ENCODE measurements around the gene TCEA3. TPM values are rescaled to one million over a fixed set of nuclear protein-coding genes. Genes with fewer than 3 reads are reported as not detected.

The TCEA3 gene
- polyA plus RNA-seq, 3 donors = 10.9 to 77.7 (median 19.1) TPM

- no peak overlapping the region for H3K27ac ChIP-seq (ENCODE audit: low read depth, low read length)
- WGBS, 3 donors = 59 to 81% (median 70%) methylated on average over 4 of the region's 4 CpGs
These were observed 25.4 kb upstream of the TCEA3 start for GRCh38 chr1:23449958-23450357.

GRCh38 chr1:23449306-23449705 lies 24.8 kb upstream of the TCEA3 start:
- H3K27ac ChIP-seq (ENCODE audit: low read depth, low read length) = no peak overlapping the region
- 85 to 88% (median 87%) methylated on average over 6 of the region's 6 CpGs for WGBS, 3 donors

- WGBS, 3 donors = 54 to 89% (median 83%) methylated on average over 1 of the region's 1 CpG
- no peak overlapping the region for H3K27ac ChIP-seq (ENCODE audit: low read depth, low read length)
These were observed 24.3 kb upstream of the TCEA3 start for GRCh38 chr1:23448846-23449245.

- H3K27ac ChIP-seq (ENCODE audit: low read depth, low read length) = no peak overlapping the region
- 87 to 91% (median 88%) methylated on average over 8 of the region's 8 CpGs for WGBS, 3 donors
These were observed 22.2 kb upstream of the TCEA3 start for GRCh38 chr1:23446661-23447310.

GRCh38 chr1:23444596-23445390 lies 20.2 kb upstream of the TCEA3 start:
- 76 to 92% (median 83%) methylated on average over 4 of the region's 4 CpGs for WGBS, 3 donors
- peak overlapping the region; percentile 35 for H3K27ac ChIP-seq (ENCODE audit: low read depth, low read length)

GRCh38 chr1:23444104-23444533 lies 19.6 kb upstream of the TCEA3 start:
- H3K27ac ChIP-seq (ENCODE audit: low read depth, low read length) = peak overlapping the region; percentile 35
- WGBS, 3 donors = 33 to 92% (median 45%) methylated on average over 4 of the region's 4 CpGs

- no peak overlapping the region for H3K27ac ChIP-seq (ENCODE audit: low read depth, low read length)
- WGBS, 3 donors = 81 to 91% (median 87%) methylated on average over 3 of the region's 3 CpGs
These were observed 18.2 kb upstream of the TCEA3 start for GRCh38 chr1:23442751-23443150.

GRCh38 chr1:23441446-23442148 lies 17.0 kb upstream of the TCEA3 start:
- WGBS, 3 donors = 67 to 85% (median 72%) methylated on average over 8 of the region's 8 CpGs
- no peak overlapping the region for H3K27ac ChIP-seq (ENCODE audit: low read depth, low read length)

- WGBS, 3 donors = 89 to 92% (median 91%) methylated on average over 8 of the region's 8 CpGs
- H3K27ac ChIP-seq (ENCODE audit: low read depth, low read length) = no peak overlapping the region
These were observed 14.0 kb upstream of the TCEA3 start for GRCh38 chr1:23438545-23438944.

- no peak overlapping the region for H3K27ac ChIP-seq (ENCODE audit: low read depth, low read length)
- 91 to 93% (median 93%) methylated on average over 13 of the region's 13 CpGs for WGBS, 3 donors
These were observed 12.8 kb upstream of the TCEA3 start for GRCh38 chr1:23437355-23437664.

GRCh38 chr1:23436520-23437354 lies 12.2 kb upstream of the TCEA3 start:
- WGBS, 3 donors = 69 to 72% (median 71%) methylated on average over 46 to 49 of the region's 49 CpGs
- H3K27ac ChIP-seq (ENCODE audit: low read depth, low read length) = no peak overlapping the region

GRCh38 chr1:23434260-23434775 lies 9.8 kb upstream of the TCEA3 start:
- no peak overlapping the region for H3K27ac ChIP-seq (ENCODE audit: low read depth, low read length)
- 78 to 87% (median 78%) methylated on average over 7 of the region's 7 CpGs for WGBS, 3 donors

- no peak overlapping the region for H3K27ac ChIP-seq (ENCODE audit: low read depth, low read length)
- whole genome bisulfite sequencing, 3 donors = 96 to 98% (median 97%) methylated on average over 10 of the region's 10 CpGs
These were observed 8.6 kb upstream of the TCEA3 start for GRCh38 chr1:23433122-23433521.

- WGBS, 3 donors = 88 to 96% (median 96%) methylated on average over 5 of the region's 5 CpGs
- H3K27ac ChIP-seq (ENCODE audit: low read depth, low read length) = no peak overlapping the region
These were observed 6.9 kb upstream of the TCEA3 start for GRCh38 chr1:23431431-23431830.

GRCh38 chr1:23430803-23431202 lies 6.3 kb upstream of the TCEA3 start:
- no peak overlapping the region for H3K27ac ChIP-seq (ENCODE audit: low read depth, low read length)
- WGBS, 3 donors = 96 to 97% (median 96%) methylated on average over 12 of the region's 12 CpGs

- WGBS, 3 donors = 77 to 96% (median 82%) methylated on average over 2 of the region's 2 CpGs
- H3K27ac ChIP-seq (ENCODE audit: low read depth, low read length) = no peak overlapping the region
These were observed 3.8 kb upstream of the TCEA3 start for GRCh38 chr1:23428136-23428905.

GRCh38 chr1:23427550-23427949 lies 3.0 kb upstream of the TCEA3 start:
- H3K27ac ChIP-seq (ENCODE audit: low read depth, low read length) = no peak overlapping the region
- 96 to 100% (median 99%) methylated on average over 3 of the region's 3 CpGs for WGBS, 3 donors

- H3K27ac ChIP-seq (ENCODE audit: low read depth, low read length) = no peak overlapping the region
These were observed 2.3 kb upstream of the TCEA3 start for GRCh38 chr1:23426828-23427227.

More at GRCh38 chr1:23426828-23427227, 2.3 kb upstream of the TCEA3 start:
- WGBS, 3 donors = 60 to 81% (median 67%) methylated on average over 2 of the region's 2 CpGs

All from adipose tissue (tissue), 3 donors.